Measurements from ENCODE around the gene ATAT1. TPM values are rescaled to one million over a fixed set of nuclear protein-coding genes. Genes with fewer than 3 reads are reported as not detected.

Gene ATAT1
- total and polyA plus RNA-seq, 2 of the 13 experiments (the other 11 are each of a cell fraction or from before 2014, with no cell fraction given): 9.2 to 23.6 TPM

DNA sequence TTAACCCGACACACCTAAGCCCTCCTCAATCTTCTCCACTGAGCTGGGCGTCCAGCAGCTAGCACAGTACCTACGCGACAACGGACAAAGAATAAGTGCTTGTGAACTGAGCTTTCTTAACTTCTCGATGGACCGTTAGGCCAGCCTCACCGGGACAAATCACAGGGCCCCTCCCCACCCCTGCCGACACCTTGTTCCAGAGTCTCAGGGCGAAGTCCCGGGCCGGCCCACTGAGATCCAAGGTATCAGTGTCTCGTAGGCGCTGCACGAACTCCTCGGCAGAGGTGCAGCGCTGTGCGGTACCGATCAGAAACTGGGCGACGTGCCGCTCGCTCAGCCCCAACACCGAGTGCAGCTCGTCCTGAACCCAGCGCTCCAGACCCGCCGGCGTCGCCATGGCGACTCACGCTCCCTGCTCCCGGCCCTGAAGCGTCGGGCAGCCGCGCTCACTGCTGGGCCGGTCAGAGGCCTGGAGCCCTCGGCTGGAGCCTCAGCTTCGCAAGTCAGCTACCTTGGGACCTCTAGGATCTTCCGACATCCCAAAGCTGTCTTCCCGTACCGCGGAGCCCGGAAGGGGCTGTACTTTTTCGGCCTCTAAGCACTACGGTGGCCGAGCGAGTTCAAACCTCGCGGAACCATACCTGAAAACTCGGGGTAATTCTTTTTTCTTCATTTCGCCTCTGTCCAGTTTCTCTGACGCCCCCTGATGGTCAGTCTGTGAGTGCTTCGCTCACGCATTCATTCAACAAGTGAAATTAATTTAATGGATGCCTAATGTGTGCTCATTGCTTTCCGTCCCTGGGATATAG lies 46.0 kb downstream of the ATAT1 start, which contains the start of gene DHX16 (continued):
- TF ChIP-seq, protein P1, sequence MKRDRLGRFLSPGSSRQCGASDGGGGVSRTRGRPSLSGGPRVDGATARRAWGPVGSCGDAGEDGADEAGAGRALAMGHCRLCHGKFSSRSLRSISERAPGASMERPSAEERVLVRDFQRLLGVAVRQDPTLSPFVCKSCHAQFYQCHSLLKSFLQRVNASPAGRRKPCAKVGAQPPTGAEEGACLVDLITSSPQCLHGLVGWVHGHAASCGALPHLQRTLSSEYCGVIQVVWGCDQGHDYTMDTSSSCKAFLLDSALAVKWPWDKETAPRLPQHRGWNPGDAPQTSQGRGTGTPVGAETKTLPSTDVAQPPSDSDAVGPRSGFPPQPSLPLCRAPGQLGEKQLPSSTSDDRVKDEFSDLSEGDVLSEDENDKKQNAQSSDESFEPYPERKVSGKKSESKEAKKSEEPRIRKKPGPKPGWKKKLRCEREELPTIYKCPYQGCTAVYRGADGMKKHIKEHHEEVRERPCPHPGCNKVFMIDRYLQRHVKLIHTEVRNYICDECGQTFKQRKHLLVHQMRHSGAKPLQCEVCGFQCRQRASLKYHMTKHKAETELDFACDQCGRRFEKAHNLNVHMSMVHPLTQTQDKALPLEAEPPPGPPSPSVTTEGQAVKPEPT (CRISPR knock-in tag; IDR thresholded peaks at IDR 0.05; ENCODE audit: low read depth): no peak
- TF ChIP-seq ZNF766 (CRISPR knock-in tag; IDR thresholded peaks at IDR 0.05; ENCODE audit: borderline replicate concordance) (peak; percentile 70; the same call in 1 of the 2 replicates), ARHGAP35 (CRISPR knock-in tag; IDR thresholded peaks at IDR 0.05; ENCODE audit: borderline replicate concordance) (peak; percentile 81), PHF8 (CRISPR knock-in tag; IDR thresholded peaks at IDR 0.05) (peak; percentile 96), ZEB1 (IDR thresholded peaks at IDR 0.05; ENCODE audit: insufficient replicate concordance, low read depth) (peak; percentile 88), ZNF883 (CRISPR knock-in tag; IDR thresholded peaks at IDR 0.05; ENCODE audit: not compliant biosample characterization) (peak; percentile 80), ZNF350 (CRISPR knock-in tag; IDR thresholded peaks at IDR 0.05; ENCODE audit: borderline replicate concordance, low read depth) (peak; percentile 87; the same call in 1 of the 2 replicates), NCOR1 (IDR thresholded peaks at IDR 0.05; ENCODE audit: borderline replicate concordance, low read length) (peak; percentile 52; the same call in 1 of the 2 replicates), ZNF326 (CRISPR knock-in tag; IDR thresholded peaks at IDR 0.05; ENCODE audit: borderline replicate concordance) (no peak), DR1 (CRISPR knock-in tag; IDR thresholded peaks at IDR 0.05) (0 out of 2 replicates have a peak, but pooled peaks have one; percentile 47), ZNF44 (CRISPR knock-in tag; IDR thresholded peaks at IDR 0.05) (peak; percentile 79), ZNF670 (CRISPR knock-in tag; IDR thresholded peaks at IDR 0.05; ENCODE audit: borderline replicate concordance) (peak; percentile 64; the same call in 1 of the 2 replicates), ONECUT2 (CRISPR knock-in tag; IDR thresholded peaks at IDR 0.05) (0 out of 2 replicates have a peak, but pooled peaks have one; percentile 26), ZNF746 (CRISPR knock-in tag; IDR thresholded peaks at IDR 0.05) (no peak), RORA (CRISPR knock-in tag; IDR thresholded peaks at IDR 0.05) (peak; percentile 41; the same call in 1 of the 2 replicates), ZNF644 (CRISPR knock-in tag; IDR thresholded peaks at IDR 0.05; ENCODE audit: low read depth) (no peak), ZNF264 (CRISPR knock-in tag; IDR thresholded peaks at IDR 0.05) (no peak), HNRNPLL (IDR thresholded peaks at IDR 0.05; ENCODE audit: low read depth, low read length, poor library complexity, severe bottlenecking) (peak; percentile 50), MXI1 (IDR thresholded peaks at IDR 0.05; ENCODE audit: borderline replicate concordance, low read depth, low read length) (peak; percentile 92; the same call in 2 of the 3 replicates), ADNP (CRISPR knock-in tag; IDR thresholded peaks at IDR 0.05) (peak; percentile 70), ZNF781 (CRISPR knock-in tag; IDR thresholded peaks at IDR 0.05; ENCODE audit: borderline replicate concordance, not compliant biosample characterization) (peak; percentile 69), GZF1 (CRISPR knock-in tag; IDR thresholded peaks at IDR 0.05) (no peak), ELF4 (CRISPR knock-in tag; IDR thresholded peaks at IDR 0.05; ENCODE audit: borderline replicate concordance) (peak; percentile 85; the same call in 1 of the 2 replicates)
- TF ChIP-seq, protein P2, sequence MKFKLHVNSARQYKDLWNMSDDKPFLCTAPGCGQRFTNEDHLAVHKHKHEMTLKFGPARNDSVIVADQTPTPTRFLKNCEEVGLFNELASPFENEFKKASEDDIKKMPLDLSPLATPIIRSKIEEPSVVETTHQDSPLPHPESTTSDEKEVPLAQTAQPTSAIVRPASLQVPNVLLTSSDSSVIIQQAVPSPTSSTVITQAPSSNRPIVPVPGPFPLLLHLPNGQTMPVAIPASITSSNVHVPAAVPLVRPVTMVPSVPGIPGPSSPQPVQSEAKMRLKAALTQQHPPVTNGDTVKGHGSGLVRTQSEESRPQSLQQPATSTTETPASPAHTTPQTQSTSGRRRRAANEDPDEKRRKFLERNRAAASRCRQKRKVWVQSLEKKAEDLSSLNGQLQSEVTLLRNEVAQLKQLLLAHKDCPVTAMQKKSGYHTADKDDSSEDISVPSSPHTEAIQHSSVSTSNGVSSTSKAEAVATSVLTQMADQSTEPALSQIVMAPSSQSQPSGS (CRISPR knock-in tag; IDR thresholded peaks at IDR 0.05): peak; percentile 70; the same call in 1 of the 2 replicates
- TF ChIP-seq, protein P3, sequence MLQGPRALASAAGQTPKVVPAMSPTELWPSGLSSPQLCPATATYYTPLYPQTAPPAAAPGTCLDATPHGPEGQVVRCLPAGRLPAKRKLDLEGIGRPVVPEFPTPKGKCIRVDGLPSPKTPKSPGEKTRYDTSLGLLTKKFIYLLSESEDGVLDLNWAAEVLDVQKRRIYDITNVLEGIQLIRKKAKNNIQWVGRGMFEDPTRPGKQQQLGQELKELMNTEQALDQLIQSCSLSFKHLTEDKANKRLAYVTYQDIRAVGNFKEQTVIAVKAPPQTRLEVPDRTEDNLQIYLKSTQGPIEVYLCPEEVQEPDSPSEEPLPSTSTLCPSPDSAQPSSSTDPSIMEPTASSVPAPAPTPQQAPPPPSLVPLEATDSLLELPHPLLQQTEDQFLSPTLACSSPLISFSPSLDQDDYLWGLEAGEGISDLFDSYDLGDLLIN (CRISPR knock-in tag; IDR thresholded peaks at IDR 0.05; ENCODE audit: borderline replicate concordance): no peak
